Nephron progenitor cell (in vitro differentiated cells): ENCODE results near the gene SREBF1.

Source experiments
- DNase-seq: peaks from one replicate; pipeline ENCODE4 v3.0.0; 2021
- H3K27ac Mint-ChIP-seq: 2 replicates; pipeline ENCODE4 v1.8.0; 2021; ENCODE audit warnings: mild to moderate bottlenecking, moderate library complexity, mixed read lengths
- H3K27me3 Mint-ChIP-seq: 2 replicates; pipeline ENCODE4 v1.8.0; 2021; ENCODE audit warnings: mild to moderate bottlenecking, low read depth, mixed read lengths; ENCODE audit not compliant: poor library complexity
- H3K36me3 Mint-ChIP-seq: 2 replicates; pipeline ENCODE4 v1.8.0; 2021; ENCODE audit warnings: low read depth, mixed read lengths
- H3K4me1 Mint-ChIP-seq: 2 replicates; pipeline ENCODE4 v1.8.0; 2021; ENCODE audit warnings: mixed read lengths
- H3K4me3 Mint-ChIP-seq: 2 replicates; pipeline ENCODE4 v1.8.0; 2021; ENCODE audit warnings: mild to moderate bottlenecking, moderate library complexity, mixed read lengths
- H3K9me3 Mint-ChIP-seq: 2 replicates; pipeline ENCODE4 v1.8.0; 2021; ENCODE audit warnings: mild to moderate bottlenecking, moderate library complexity, mixed read lengths
- CTCF ChIP-seq: fragments of 200-600 bp; sonication (generic); IDR thresholded peaks from 2 replicates; pipeline ENCODE4 v1.5.0; 2021; ENCODE audit warnings: antibody characterized with exemption

Gene SREBF1

DNA sequence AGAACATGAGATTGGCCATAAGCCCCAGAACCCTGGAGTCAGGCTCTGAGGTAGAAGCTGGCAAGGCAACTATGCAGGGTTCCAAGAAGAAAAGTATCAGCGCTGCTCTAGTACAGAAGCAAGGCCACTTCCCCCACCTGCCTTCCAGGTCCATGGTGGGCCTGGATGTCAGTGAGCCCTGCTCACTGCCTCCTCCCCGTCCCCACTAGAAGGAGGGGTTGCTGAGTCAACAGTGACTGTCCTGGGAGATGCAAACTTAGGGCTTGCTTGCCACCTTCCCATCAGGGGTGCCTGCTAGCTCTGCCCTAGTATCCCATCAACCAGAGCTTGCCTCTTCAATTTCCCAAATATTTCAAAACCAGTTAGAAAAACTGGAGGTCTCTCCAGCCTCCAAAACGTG, 29.6 kb upstream of the SREBF1 start:
- Mint-ChIP-seq H3K27me3 (peaks cover 11% of the 10 kb centered on the region), H3K27ac (no peak overlapping the region), H3K4me1 (peaks cover 56% of the 10 kb centered on the region), H3K36me3 (peaks cover 5% of the 10 kb centered on the region), H3K9me3 (no peaks in the 10 kb centered on the region), H3K4me3 (no peak overlapping the region)
- no peak for TF ChIP-seq CTCF
- DNase-seq = no peak

DNA sequence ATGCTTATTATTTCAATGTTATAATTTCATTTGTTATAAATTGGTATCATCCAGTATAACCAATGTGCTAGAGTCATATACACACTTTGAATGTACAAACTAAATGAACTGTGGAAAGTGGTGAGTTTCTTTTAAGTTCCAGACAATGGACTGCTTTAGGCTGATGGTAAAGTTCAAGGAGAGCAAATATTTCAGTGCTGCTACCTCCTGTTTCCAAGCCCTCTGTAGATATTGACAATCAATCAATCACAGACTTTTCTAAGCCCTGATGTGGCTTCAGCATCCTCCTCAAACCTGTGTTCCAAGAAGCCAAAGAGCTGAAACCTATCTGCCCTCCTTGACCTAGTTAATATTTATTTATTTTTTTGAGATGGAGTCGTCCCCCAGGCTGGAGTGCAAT, 28.2 kb upstream of the SREBF1 start:
- Mint-ChIP-seq H3K27me3 (peaks cover 11% of the 10 kb centered on the region), H3K4me1 (peaks cover 59% of the 10 kb centered on the region), H3K4me3 (no peak overlapping the region), H3K9me3 (no peaks in the 10 kb centered on the region), H3K27ac (no peak overlapping the region), H3K36me3 (peaks cover 5% of the 10 kb centered on the region)
- DNase-seq = no peak
- TF ChIP-seq CTCF = no peak

GRCh38 chr17:17860766-17861107, 24.0 kb upstream of the SREBF1 start:
- no peak for TF ChIP-seq CTCF
- Mint-ChIP-seq H3K27me3 (peaks cover 5% of the 10 kb centered on the region), H3K27ac (no peak overlapping the region), H3K9me3 (no peaks in the 10 kb centered on the region), H3K36me3 (peaks cover 5% of the 10 kb centered on the region), H3K4me1 (peaks cover 45% of the 10 kb centered on the region), H3K4me3 (no peak overlapping the region)
- no peak for DNase-seq

DNA sequence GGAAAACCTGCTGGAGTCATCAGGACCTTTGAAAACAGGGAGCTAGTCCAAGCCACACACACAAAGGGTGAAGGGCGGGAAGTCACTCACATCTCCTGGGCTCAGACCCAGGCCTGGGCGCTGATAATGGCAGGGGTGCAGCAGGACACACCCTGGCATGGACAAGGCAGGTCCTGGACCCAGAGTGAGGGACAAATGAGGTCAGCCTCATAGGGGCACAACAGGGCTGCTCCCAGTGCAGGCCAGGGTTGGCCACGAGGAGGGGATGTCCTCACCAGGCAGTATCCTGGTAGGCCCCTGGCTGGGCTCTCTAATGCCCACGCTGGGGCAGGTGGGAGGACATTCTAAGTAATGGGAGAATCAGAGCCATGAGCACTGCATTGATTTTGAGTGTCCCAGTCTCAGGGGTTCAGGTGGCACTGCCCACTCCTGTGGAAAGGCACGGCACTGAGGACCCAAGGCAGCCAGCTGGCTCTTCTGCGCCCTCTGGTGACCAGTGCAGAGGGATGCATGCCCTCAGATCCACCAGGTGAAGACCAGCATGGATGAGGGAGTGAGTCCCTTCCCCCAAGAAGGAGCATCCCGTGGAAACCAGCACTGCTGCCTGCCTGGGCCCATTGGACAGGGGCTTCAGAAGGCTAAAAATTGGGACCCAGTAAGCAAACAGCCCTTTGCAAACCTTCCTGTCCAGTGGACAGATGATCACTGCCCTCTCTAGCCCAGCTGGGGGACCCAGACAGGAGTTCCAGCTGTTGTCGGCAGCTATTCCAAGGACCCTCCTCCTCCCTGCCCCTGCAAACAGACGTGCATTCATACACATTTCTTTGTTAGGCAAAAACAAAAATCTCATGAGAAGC, 23.4 kb upstream of the SREBF1 start:
- peak; percentile 97 for TF ChIP-seq CTCF
- Mint-ChIP-seq H3K4me1 (peaks cover 51% of the 10 kb centered on the region), H3K4me3 (no peak overlapping the region), H3K9me3 (no peaks in the 10 kb centered on the region), H3K27me3 (peaks cover 5% of the 10 kb centered on the region), H3K27ac (no peak overlapping the region), H3K36me3 (peaks cover 5% of the 10 kb centered on the region)
- peak; percentile 74 for DNase-seq

DNA sequence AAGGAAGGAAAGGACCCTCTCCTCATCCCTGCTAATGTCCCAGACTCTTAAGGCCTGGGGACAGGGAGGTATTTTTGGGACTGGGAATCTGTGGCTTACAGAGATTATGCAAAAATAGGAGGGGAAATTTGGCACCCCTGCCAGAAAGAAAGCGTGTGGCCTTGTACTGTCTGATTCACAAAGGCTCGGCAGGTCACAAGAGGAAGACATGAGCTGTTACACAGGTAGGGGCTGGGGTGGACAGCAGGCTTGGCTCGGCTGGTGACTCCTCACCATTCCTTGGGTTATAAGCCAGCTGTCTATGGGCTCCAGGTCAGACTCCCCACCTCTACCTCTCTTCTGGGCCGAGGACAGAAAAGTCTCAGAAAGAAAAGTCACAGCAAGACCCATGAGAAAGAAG, 20.7 kb upstream of the SREBF1 start:
- no peak for TF ChIP-seq CTCF
- no peak for DNase-seq
- Mint-ChIP-seq H3K27me3 (peaks cover 5% of the 10 kb centered on the region), H3K36me3 (no peaks in the 10 kb centered on the region), H3K4me1 (peaks cover 66% of the 10 kb centered on the region), H3K4me3 (no peak overlapping the region), H3K27ac (no peak overlapping the region), H3K9me3 (no peaks in the 10 kb centered on the region)

GRCh38 chr17:17856386-17856785, 19.6 kb upstream of the SREBF1 start:
- no peak for TF ChIP-seq CTCF
- H3K27ac Mint-ChIP-seq = no peak overlapping the region
- H3K4me3 Mint-ChIP-seq = no peak overlapping the region
- H3K36me3 Mint-ChIP-seq = no peaks in the 10 kb centered on the region
- DNase-seq = no peak
- peaks cover 12% of the 10 kb centered on the region for H3K27me3 Mint-ChIP-seq
- H3K9me3 Mint-ChIP-seq = no peaks in the 10 kb centered on the region
- peaks cover 65% of the 10 kb centered on the region for H3K4me1 Mint-ChIP-seq
